Endothelial cell of umbilical vein (primary cell): ENCODE measurements around the gene EPB41L2. TPM values are rescaled to one million over a fixed set of nuclear protein-coding genes. Genes with fewer than 3 reads are reported as not detected.

ENCODE experiments used
- BruUV-seq: library from RNA; stranded (reverse); fragments of 400-500 nt; replicated peaks from 2 replicates; lab custom pipeline; 2021; lab: Mats Ljungman, UMichigan
- CTCF ChIA-PET: fragments of 300-600, 350-600 bp; sonication (Branson Sonifier 250); formaldehyde crosslinking; loops from one replicate; lab custom pipeline; 2021; ENCODE audit warnings: antibody characterized with exemption, inconsistent platforms; lab: Charles Lee
- POLR2A ChIA-PET: fragments of 300-600, 350-600 bp; sonication (Branson Sonifier 250); formaldehyde crosslinking; loops from one replicate; lab custom pipeline; 2021; ENCODE audit warnings: antibody characterized with exemption, inconsistent platforms; lab: Charles Lee
- DNase-seq: peaks from one replicate; pipeline ENCODE4 v3.0.0-alpha.2; 2011; ENCODE audit warnings: low read depth, low spot score
- FAIRE-seq: peaks from 2 replicates; lab custom pipeline; 2011; peaks lifted over from hg19 to GRCh38; lab: Jason Lieb, UNC
- H2AFZ ChIP-seq: 2 replicates; pipeline ENCODE4 v1.6.0; 2012; ENCODE audit warnings: low read depth, low read length, control low read depth, inconsistent platforms
- H3K27ac ChIP-seq: 2 replicates; pipeline ENCODE4 v1.5.1; 2011; ENCODE audit warnings: low read depth, mild to moderate bottlenecking, control low read depth, low read length, moderate library complexity; ENCODE audit not compliant: insufficient read depth
- H3K27me3 ChIP-seq, 2 experiments: 2 replicates each; pipeline versions ENCODE4 v1.6.0 to v1.6.1; 2011; ENCODE audit warnings: low read length in 2 of 2, mixed read lengths in 1 of 2; ENCODE audit not compliant: control insufficient read depth in 2 of 2, insufficient read depth in 2 of 2
- H3K36me3 ChIP-seq, 2 experiments: 2 replicates in 1 of 2; 3 replicates in 1 of 2; pipeline ENCODE4 v1.5.1; 2011; ENCODE audit warnings: low read length in 2 of 2, mild to moderate bottlenecking in 1 of 2, moderate library complexity in 1 of 2; ENCODE audit not compliant: control insufficient read depth in 2 of 2, insufficient read depth in 2 of 2; ENCODE audit errors: extremely low read depth in 1 of 2
- H3K4me1 ChIP-seq: 3 replicates; pipeline ENCODE4 v1.5.1; 2011; ENCODE audit warnings: mild to moderate bottlenecking, low read length; ENCODE audit not compliant: control insufficient read depth, insufficient read depth; ENCODE audit errors: extremely low read depth
- H3K4me2 ChIP-seq: 2 replicates; pipeline ENCODE4 v1.6.1; 2011; ENCODE audit warnings: low read length, control low read depth, mixed read lengths; ENCODE audit not compliant: insufficient read depth
- H3K4me3 ChIP-seq, 3 experiments: fragments of 200-600 bp in 1 of 3; sonication (generic), shearing (Covaris generic) in 1 of 3; replicated peaks in 1 of 3; 2 replicates each; pipeline ENCODE4 v1.5.1; 2011 to 2016; ENCODE audit warnings: control low read depth in 3 of 3, low read length in 3 of 3, mild to moderate bottlenecking in 2 of 3, inconsistent platforms in 1 of 3, low read depth in 1 of 3, moderate library complexity in 1 of 3; ENCODE audit not compliant: insufficient read depth in 1 of 3
- H3K79me2 ChIP-seq: 2 replicates; pipeline ENCODE4 v1.6.0; 2012; ENCODE audit warnings: low read length, inconsistent platforms; ENCODE audit not compliant: control insufficient read depth, insufficient read depth
- H3K9ac ChIP-seq: replicated peaks from 2 replicates; pipeline ENCODE3; 2011; ENCODE audit warnings: low read length, control low read depth; ENCODE audit not compliant: insufficient read depth; ENCODE audit errors: extremely low read depth
- H3K9me1 ChIP-seq: replicated peaks from 3 replicates; pipeline ENCODE4 v1.6.0; 2011; ENCODE audit warnings: mild to moderate bottlenecking, low read length; ENCODE audit not compliant: control insufficient read depth, insufficient read depth; ENCODE audit errors: extremely low read depth
- H3K9me3 ChIP-seq: replicated peaks from 2 replicates; pipeline ENCODE4 v1.5.1; 2012; ENCODE audit warnings: low read length, inconsistent platforms; ENCODE audit not compliant: control insufficient read depth, insufficient read depth
- H4K20me1 ChIP-seq: replicated peaks from 2 replicates; pipeline ENCODE3; 2011; ENCODE audit warnings: mild to moderate bottlenecking, low read length; ENCODE audit not compliant: control insufficient read depth, insufficient read depth; ENCODE audit errors: extremely low read depth
- CTCF ChIP-seq, 2 donors: IDR thresholded peaks; 1 replicate in 1 of 2; 2 replicates in 1 of 2; pipeline ENCODE4 v1.5.1; 2011; ENCODE audit warnings: low read length in 2 of 2, mild to moderate bottlenecking in 2 of 2, moderate library complexity in 2 of 2, control low read depth in 1 of 2, inconsistent platforms in 1 of 2, low read depth in 1 of 2; ENCODE audit not compliant: insufficient read depth in 1 of 2; ENCODE audit errors: extremely low read depth in 1 of 2
- EZH2 ChIP-seq: IDR thresholded peaks from 2 replicates; pipeline ENCODE4 v1.6.1; 2012; ENCODE audit warnings: borderline replicate concordance, low read depth, mild to moderate bottlenecking, moderate library complexity, low read length, inconsistent platforms; ENCODE audit not compliant: severe bottlenecking
- FOS ChIP-seq: IDR thresholded peaks from 2 replicates; pipeline ENCODE4 v1.6.1; 2011; ENCODE audit warnings: mild to moderate bottlenecking, low read length, moderate library complexity, borderline replicate concordance; ENCODE audit not compliant: insufficient read depth
- GATA2 ChIP-seq: IDR thresholded peaks from 2 replicates; pipeline ENCODE4 v1.7.0; 2011; ENCODE audit warnings: low read depth, mild to moderate bottlenecking, moderate library complexity, mixed read lengths, low read length; ENCODE audit not compliant: insufficient read length, insufficient read depth
- JUN ChIP-seq: IDR thresholded peaks from 2 replicates; pipeline ENCODE4 v1.6.1; 2011; ENCODE audit warnings: borderline replicate concordance, low read depth; ENCODE audit not compliant: insufficient read length, insufficient read depth
- MAX ChIP-seq: IDR thresholded peaks from 2 replicates; pipeline ENCODE4 v1.6.1; 2011; ENCODE audit not compliant: insufficient read depth, insufficient read length
- MYC ChIP-seq: IDR thresholded peaks from one replicate; pipeline ENCODE4 v1.6.1; 2011; ENCODE audit warnings: mild to moderate bottlenecking, low read depth, low read length
- POLR2A ChIP-seq: IDR thresholded peaks from 2 replicates; pipeline ENCODE4 v1.6.1; 2012; ENCODE audit warnings: low read depth, mild to moderate bottlenecking, control low read depth, low read length
- POLR2AphosphoS5 ChIP-seq: IDR thresholded peaks from 2 replicates; pipeline ENCODE4 v1.6.1; 2012; ENCODE audit warnings: low read depth, mild to moderate bottlenecking, control low read depth, low read length, moderate library complexity; ENCODE audit not compliant: insufficient read depth
- dilution Hi-C: fragments of 300-500 bp; cut with MboI; formaldehyde crosslinking; loops from one replicate; pipeline ENCODE4 v1.15.0; 2019; ENCODE audit warnings: low sequenced_read_pairs; ENCODE audit not compliant: extremely low pct_ligation_motif_present
- intact Hi-C: fragments of 100-400 bp; cut with micrococcal nuclease; formaldehyde crosslinking; loops from one replicate; pipeline ENCODE4 v1.10.0; 2022
- polyA plus RNA-seq, 4 experiments: library from polyadenylated mRNA; depleted of rRNA in 3 of 4; stranded (reverse) in 3 of 4; unstranded in 1 of 4; fragments of >200 nt; gene quantifications; 2 replicates each; pipeline versions ENCODE4 v1.2.1 to v1.2.3, GENCODE V29; 2011 to 2012; ENCODE audit warnings: missing spikeins in 1 of 4
- total RNA-seq: library from RNA; stranded (reverse); gene quantifications from 2 replicates; pipeline ENCODE4 v1.2.3, GENCODE V29; 2021

EPB41L2 gene
- total and polyA plus RNA-seq, 2 donors (not counting 3 experiments of a cell fraction or from before 2014, with no cell fraction given), result 26.5 to 87.7 TPM

- ChIA-PET CTCF (no interaction called here), POLR2A (no interaction called here)
- H3K27ac ChIP-seq, result no peak overlapping the region
- FAIRE-seq, result no peak
- H3K27me3 ChIP-seq, result no peaks in the 10 kb centered on the region
- no TSS peak for BruUV-seq
- H4K20me1 ChIP-seq, result no peaks in the 10 kb centered on the region
- no peak overlapping the region for H3K4me3 ChIP-seq
- dilution Hi-C loops (no loop called here), intact Hi-C loops (no loop called here)
- no peak for TF ChIP-seq GATA2
- no peak for TF ChIP-seq MYC
- TF ChIP-seq MAX, result no peak
- TF ChIP-seq JUN, result no peak
- TF ChIP-seq POLR2A, result no peak
- no peak for TF ChIP-seq POLR2AphosphoS5
- no peak for TF ChIP-seq EZH2
- no peak for TF ChIP-seq FOS
- TF ChIP-seq CTCF (IDR thresholded peaks at IDR 0.05; ENCODE audit: extremely low read depth in 1 of 2, insufficient read depth in 1 of 2, low read depth in 1 of 2, low read length in 2 of 2), result no peak
- no peak overlapping the region for H3K9ac ChIP-seq
- no peaks in the 10 kb centered on the region for H3K4me1 ChIP-seq
- H3K36me3 ChIP-seq, result peaks cover 0 to 3% of the 10 kb centered on the region in 2 experiments
- no peak for DNase-seq
- H2AFZ ChIP-seq, result no peak overlapping the region
- H3K9me3 ChIP-seq, result no peaks in the 10 kb centered on the region
- no peaks in the 10 kb centered on the region for H3K79me2 ChIP-seq
- H3K9me1 ChIP-seq, result no peaks in the 10 kb centered on the region
- no peak overlapping the region for H3K4me2 ChIP-seq
Measured at GRCh38 chr6:130865793-130866192, 197.3 kb downstream of the EPB41L2 start.
